ENCODE data around the gene GID8. TPM values are rescaled to one million over a fixed set of nuclear protein-coding genes. Genes with fewer than 3 reads are reported as not detected.

Gene GID8
- total RNA-seq, 4 donors from 2014 or later, result 23.4 to 33.4 (median 29.7) TPM

- Histone ChIP-seq H3K9me3 (no peaks in the 10 kb centered on the region), H3K27me3 (peaks cover 0 to 92% of the 10 kb centered on the region in 2 donors), H3K27ac (no peak overlapping the region), H3K36me3 (no peaks in the 10 kb centered on the region), H3K4me3 (no peak overlapping the region), H3K4me1 (no peaks in the 10 kb centered on the region)
- TF ChIP-seq EP300 (IDR thresholded peaks at IDR 0.05) (no peak), POLR2A (IDR thresholded peaks at IDR 0.05) (no peak), CTCF (IDR thresholded peaks at IDR 0.05) (no peak)
- no peak for DNase-seq (ENCODE audit: low spot score in 2 of 2)
- 73 to 76% methylated on average over 19 of the region's 19 CpGs for WGBS, 2 donors
Measured at GRCh38 chr20:62994869-62995281, 56.9 kb downstream of the GID8 start.

GRCh38 chr20:62995481-62995880 lies 57.5 kb downstream of the GID8 start:
- 67 to 68% methylated on average over 8 to 11 of the region's 11 CpGs for WGBS, 2 donors
- H3K27me3 ChIP-seq, result peaks cover 0 to 93% of the 10 kb centered on the region in 2 donors
- TF ChIP-seq EP300 (IDR thresholded peaks at IDR 0.05) (no peak), POLR2A (IDR thresholded peaks at IDR 0.05) (no peak), CTCF (IDR thresholded peaks at IDR 0.05) (no peak)

GRCh38 chr20:62995898-62996595 lies 58.1 kb downstream of the GID8 start:
- no peak overlapping the region for H3K4me3 ChIP-seq
- H3K27me3 ChIP-seq, result peaks cover 0 to 92% of the 10 kb centered on the region in 2 donors
- WGBS, 2 donors, result 79 to 85% methylated on average over 12 to 25 of the region's 25 CpGs
- H3K9me3 ChIP-seq, result no peaks in the 10 kb centered on the region
- TF ChIP-seq POLR2A (IDR thresholded peaks at IDR 0.05), result no peak
- TF ChIP-seq CTCF (IDR thresholded peaks at IDR 0.05), result no peak
- TF ChIP-seq EP300 (IDR thresholded peaks at IDR 0.05), result no peak
- no peaks in the 10 kb centered on the region for H3K36me3 ChIP-seq
- no peak overlapping the region for H3K27ac ChIP-seq
- DNase-seq (ENCODE audit: low spot score in 2 of 2), result no peak
- H3K4me1 ChIP-seq, result no peaks in the 10 kb centered on the region

More at GRCh38 chr20:62995481-62995880, 57.5 kb downstream of the GID8 start:
- Histone ChIP-seq H3K9me3 (no peaks in the 10 kb centered on the region), H3K4me3 (no peak overlapping the region), H3K27ac (no peak overlapping the region), H3K36me3 (no peaks in the 10 kb centered on the region), H3K4me1 (no peaks in the 10 kb centered on the region)
- no peak for DNase-seq (ENCODE audit: low spot score in 2 of 2)

GRCh38 chr20:62996596-62996982 lies 58.6 kb downstream of the GID8 start:
- TF ChIP-seq CTCF (IDR thresholded peaks at IDR 0.05) (no peak), EP300 (IDR thresholded peaks at IDR 0.05) (no peak), POLR2A (IDR thresholded peaks at IDR 0.05) (no peak)
- no peak for DNase-seq (ENCODE audit: low spot score in 2 of 2)
- no peaks in the 10 kb centered on the region for H3K9me3 ChIP-seq
- WGBS, 2 donors, result 82 to 86% methylated on average over 14 of the region's 14 CpGs
- no peaks in the 10 kb centered on the region for H3K4me1 ChIP-seq
- H3K27ac ChIP-seq, result no peak overlapping the region
- H3K4me3 ChIP-seq, result no peak overlapping the region
- no peaks in the 10 kb centered on the region for H3K36me3 ChIP-seq
- peaks cover 0 to 92% of the 10 kb centered on the region in 2 donors for H3K27me3 ChIP-seq

- peaks cover 0 to 94% of the 10 kb centered on the region in 2 donors for H3K27me3 ChIP-seq
Measured at GRCh38 chr20:62997417-62998035, 59.6 kb downstream of the GID8 start.

More at GRCh38 chr20:62997417-62998035, 59.6 kb downstream of the GID8 start:
- no peaks in the 10 kb centered on the region for H3K36me3 ChIP-seq
- 23 to 35% methylated on average over 20 of the region's 20 CpGs for WGBS, 2 donors
- H3K9me3 ChIP-seq, result no peaks in the 10 kb centered on the region
- H3K4me1 ChIP-seq, result no peaks in the 10 kb centered on the region
- no peak for TF ChIP-seq POLR2A (IDR thresholded peaks at IDR 0.05)
- TF ChIP-seq CTCF (IDR thresholded peaks at IDR 0.05), result no peak
- no peak for TF ChIP-seq EP300 (IDR thresholded peaks at IDR 0.05)
- no peak for DNase-seq (ENCODE audit: low spot score in 2 of 2)
- H3K4me3 ChIP-seq, result no peak overlapping the region
- no peak overlapping the region for H3K27ac ChIP-seq
